ENCODE results near the gene CDH4. TPM values are rescaled to one million over a fixed set of nuclear protein-coding genes. Genes with fewer than 3 reads are reported as not detected.

The CDH4 gene
- total RNA-seq, 1 experiment from 2014 or later, result 5.3 TPM

DNA sequence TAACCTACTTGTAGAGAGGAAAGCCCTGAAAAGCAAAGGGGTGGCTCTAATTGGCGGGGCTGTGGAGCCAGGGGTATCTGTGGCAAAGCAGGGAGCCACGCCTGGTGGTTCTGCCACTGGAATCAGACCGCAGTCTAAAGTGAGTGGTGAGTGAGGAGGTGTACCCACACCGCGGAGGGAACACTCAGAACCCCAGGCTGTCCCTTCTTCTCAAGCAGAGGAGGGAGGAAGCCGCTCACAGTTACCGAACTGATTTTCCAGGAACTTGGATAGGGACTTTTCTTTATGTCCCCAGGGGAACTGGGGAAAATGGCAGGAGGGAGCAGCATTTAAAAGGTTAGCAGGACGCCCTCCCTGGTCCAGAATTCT lies 526.4 kb downstream of the CDH4 start (continued):
- TF ChIP-seq, protein P1, sequence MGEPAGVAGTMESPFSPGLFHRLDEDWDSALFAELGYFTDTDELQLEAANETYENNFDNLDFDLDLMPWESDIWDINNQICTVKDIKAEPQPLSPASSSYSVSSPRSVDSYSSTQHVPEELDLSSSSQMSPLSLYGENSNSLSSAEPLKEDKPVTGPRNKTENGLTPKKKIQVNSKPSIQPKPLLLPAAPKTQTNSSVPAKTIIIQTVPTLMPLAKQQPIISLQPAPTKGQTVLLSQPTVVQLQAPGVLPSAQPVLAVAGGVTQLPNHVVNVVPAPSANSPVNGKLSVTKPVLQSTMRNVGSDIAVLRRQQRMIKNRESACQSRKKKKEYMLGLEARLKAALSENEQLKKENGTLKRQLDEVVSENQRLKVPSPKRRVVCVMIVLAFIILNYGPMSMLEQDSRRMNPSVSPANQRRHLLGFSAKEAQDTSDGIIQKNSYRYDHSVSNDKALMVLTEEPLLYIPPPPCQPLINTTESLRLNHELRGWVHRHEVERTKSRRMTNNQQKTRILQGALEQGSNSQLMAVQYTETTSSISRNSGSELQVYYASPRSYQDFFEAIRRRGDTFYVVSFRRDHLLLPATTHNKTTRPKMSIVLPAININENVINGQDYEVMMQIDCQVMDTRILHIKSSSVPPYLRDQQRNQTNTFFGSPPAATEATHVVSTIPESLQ (CRISPR knock-in tag; IDR thresholded peaks at IDR 0.05), result no peak
- no peak for TF ChIP-seq FOXJ3 (CRISPR knock-in tag; IDR thresholded peaks at IDR 0.05; ENCODE audit: borderline replicate concordance)
- TF ChIP-seq, protein P2, sequence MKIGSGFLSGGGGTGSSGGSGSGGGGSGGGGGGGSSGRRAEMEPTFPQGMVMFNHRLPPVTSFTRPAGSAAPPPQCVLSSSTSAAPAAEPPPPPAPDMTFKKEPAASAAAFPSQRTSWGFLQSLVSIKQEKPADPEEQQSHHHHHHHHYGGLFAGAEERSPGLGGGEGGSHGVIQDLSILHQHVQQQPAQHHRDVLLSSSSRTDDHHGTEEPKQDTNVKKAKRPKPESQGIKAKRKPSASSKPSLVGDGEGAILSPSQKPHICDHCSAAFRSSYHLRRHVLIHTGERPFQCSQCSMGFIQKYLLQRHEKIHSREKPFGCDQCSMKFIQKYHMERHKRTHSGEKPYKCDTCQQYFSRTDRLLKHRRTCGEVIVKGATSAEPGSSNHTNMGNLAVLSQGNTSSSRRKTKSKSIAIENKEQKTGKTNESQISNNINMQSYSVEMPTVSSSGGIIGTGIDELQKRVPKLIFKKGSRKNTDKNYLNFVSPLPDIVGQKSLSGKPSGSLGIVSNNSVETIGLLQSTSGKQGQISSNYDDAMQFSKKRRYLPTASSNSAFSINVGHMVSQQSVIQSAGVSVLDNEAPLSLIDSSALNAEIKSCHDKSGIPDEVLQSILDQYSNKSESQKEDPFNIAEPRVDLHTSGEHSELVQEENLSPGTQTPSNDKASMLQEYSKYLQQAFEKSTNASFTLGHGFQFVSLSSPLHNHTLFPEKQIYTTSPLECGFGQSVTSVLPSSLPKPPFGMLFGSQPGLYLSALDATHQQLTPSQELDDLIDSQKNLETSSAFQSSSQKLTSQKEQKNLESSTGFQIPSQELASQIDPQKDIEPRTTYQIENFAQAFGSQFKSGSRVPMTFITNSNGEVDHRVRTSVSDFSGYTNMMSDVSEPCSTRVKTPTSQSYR (CRISPR knock-in tag; IDR thresholded peaks at IDR 0.05), result no peak
- TF ChIP-seq RORB (CRISPR knock-in tag; IDR thresholded peaks at IDR 0.05), result no peak
- TF ChIP-seq, protein P3, sequence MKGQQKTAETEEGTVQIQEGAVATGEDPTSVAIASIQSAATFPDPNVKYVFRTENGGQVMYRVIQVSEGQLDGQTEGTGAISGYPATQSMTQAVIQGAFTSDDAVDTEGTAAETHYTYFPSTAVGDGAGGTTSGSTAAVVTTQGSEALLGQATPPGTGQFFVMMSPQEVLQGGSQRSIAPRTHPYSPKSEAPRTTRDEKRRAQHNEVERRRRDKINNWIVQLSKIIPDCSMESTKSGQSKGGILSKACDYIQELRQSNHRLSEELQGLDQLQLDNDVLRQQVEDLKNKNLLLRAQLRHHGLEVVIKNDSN (CRISPR knock-in tag; IDR thresholded peaks at IDR 0.05), result no peak

DNA sequence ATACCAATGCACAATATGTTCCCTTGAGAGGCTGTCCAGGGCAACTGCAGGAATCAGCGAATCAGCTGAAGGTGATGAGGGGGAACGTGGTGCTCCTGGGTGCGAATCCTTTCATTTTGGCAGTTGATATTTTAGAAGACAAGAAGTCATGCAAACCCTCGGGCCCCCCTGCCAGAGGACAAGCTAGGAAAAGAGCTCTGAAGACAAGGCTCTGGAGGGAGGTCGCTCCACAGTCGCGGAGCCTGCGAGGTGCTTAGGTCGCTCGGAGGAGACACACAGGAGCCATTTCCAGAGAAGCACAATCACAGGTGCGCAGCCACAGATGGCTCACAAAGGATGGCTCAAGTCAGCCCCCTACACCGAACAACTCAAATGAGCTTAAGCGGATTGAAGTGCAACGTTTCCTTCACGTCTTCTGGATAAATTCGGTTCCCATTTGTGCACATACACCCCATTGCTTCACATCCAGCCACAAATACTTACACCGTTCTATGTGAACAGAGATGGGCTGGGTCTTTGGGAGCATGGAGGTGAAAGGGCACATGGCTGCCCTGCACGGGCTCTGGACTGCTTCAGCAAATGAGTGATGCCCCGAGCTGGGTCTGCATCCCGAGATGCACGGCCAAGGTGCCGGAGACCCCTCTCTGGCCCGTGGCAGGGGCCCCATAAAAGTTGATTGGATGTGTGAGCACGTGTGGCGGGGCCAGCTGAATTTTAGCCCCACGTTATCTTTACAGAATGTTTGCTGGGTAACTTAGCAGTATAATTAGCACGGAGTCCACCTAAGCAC lies 527.3 kb downstream of the CDH4 start:
- ChIA-PET CTCF (no interaction called here), POLR2A (no interaction called here)
- Mint-ChIP-seq H3K27ac (no peak overlapping the region), H3K4me1 (no peaks in the 10 kb centered on the region), H3K9me3 (peaks cover 14% of the 10 kb centered on the region), H3K36me3 (no peaks in the 10 kb centered on the region; the same call in none of the 2 replicates), H3K27me3 (ENCODE audit: low read depth) (peaks cover 30% of the 10 kb centered on the region), H3K4me3 (no peak overlapping the region)
- DNase-seq (ENCODE audit: low spot score) (no peak), ATAC-seq (no peak)
- TF ChIP-seq NFATC4 (CRISPR knock-in tag; IDR thresholded peaks at IDR 0.05) (no peak), ZNF219 (CRISPR knock-in tag; IDR thresholded peaks at IDR 0.05; ENCODE audit: borderline replicate concordance) (no peak), SMAD4 (CRISPR knock-in tag; IDR thresholded peaks at IDR 0.05) (no peak), JAZF1 (CRISPR knock-in tag; IDR thresholded peaks at IDR 0.05) (no peak), PRRX2 (CRISPR knock-in tag; IDR thresholded peaks at IDR 0.05) (no peak), RORB (CRISPR knock-in tag; IDR thresholded peaks at IDR 0.05) (no peak), MYBL2 (CRISPR knock-in tag; IDR thresholded peaks at IDR 0.05) (no peak), ESRRA (CRISPR knock-in tag; IDR thresholded peaks at IDR 0.05; ENCODE audit: borderline replicate concordance) (no peak), RELA (CRISPR knock-in tag; IDR thresholded peaks at IDR 0.05; ENCODE audit: borderline replicate concordance) (no peak), ZNF671 (CRISPR knock-in tag; IDR thresholded peaks at IDR 0.05) (no peak)
- TF ChIP-seq, protein P4, sequence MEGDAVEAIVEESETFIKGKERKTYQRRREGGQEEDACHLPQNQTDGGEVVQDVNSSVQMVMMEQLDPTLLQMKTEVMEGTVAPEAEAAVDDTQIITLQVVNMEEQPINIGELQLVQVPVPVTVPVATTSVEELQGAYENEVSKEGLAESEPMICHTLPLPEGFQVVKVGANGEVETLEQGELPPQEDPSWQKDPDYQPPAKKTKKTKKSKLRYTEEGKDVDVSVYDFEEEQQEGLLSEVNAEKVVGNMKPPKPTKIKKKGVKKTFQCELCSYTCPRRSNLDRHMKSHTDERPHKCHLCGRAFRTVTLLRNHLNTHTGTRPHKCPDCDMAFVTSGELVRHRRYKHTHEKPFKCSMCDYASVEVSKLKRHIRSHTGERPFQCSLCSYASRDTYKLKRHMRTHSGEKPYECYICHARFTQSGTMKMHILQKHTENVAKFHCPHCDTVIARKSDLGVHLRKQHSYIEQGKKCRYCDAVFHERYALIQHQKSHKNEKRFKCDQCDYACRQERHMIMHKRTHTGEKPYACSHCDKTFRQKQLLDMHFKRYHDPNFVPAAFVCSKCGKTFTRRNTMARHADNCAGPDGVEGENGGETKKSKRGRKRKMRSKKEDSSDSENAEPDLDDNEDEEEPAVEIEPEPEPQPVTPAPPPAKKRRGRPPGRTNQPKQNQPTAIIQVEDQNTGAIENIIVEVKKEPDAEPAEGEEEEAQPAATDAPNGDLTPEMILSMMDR (IDR thresholded peaks at IDR 0.05), result no peak
- TF ChIP-seq, protein P5, sequence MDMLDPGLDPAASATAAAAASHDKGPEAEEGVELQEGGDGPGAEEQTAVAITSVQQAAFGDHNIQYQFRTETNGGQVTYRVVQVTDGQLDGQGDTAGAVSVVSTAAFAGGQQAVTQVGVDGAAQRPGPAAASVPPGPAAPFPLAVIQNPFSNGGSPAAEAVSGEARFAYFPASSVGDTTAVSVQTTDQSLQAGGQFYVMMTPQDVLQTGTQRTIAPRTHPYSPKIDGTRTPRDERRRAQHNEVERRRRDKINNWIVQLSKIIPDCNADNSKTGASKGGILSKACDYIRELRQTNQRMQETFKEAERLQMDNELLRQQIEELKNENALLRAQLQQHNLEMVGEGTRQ (CRISPR knock-in tag; IDR thresholded peaks at IDR 0.05), result no peak
